Measurements from ENCODE around the gene ASTL.

The ASTL gene

DNA sequence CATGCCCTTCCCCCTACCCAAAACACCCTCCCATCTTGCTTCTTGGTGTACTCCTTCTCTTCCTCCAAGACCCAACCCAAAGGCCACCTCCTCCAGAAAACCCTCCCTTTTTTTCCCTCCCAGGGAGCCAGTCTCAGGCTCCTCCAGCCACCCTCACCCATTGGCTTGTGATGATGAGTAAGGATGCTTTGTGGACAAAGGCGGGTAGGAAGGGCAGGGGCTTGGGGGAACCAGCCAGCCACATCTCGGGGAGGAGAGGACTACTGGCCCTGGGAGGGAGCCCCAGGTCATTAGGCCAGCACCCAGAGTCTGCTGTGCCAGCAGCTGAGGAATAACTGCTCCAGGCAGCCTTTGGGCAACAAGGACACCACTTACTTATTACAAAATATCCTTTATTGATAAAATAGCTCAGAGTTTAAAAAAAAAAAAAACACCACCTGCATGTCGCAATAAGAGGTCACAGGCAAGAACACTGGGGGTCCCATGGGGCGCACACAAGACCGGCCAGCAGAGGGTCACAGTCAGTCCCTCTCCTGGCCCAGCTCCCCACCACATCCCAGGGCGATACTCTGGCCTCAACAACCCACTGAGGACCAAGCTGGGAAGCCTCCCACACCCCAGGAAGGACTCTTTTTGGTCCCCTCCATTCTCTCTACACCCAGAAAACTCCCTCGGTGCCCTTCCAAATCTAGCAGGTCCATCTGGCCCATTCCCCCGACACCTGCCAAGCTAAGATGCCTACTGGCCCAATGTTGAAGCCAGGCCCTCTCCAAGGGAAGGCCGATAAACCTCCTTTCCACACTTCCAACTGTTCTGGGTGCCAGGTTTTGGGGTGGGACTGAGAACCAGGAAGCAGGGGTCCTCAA lies 25.6 kb downstream of the ASTL start:
- Histone ChIP-seq H3K4me1 (ENCODE audit: control insufficient read depth, insufficient read depth, low read length) (no peaks in the 10 kb centered on the region), H3K9me3 (ENCODE audit: control insufficient read depth, insufficient read depth, low read depth, low read length) (no peaks in the 10 kb centered on the region), H3K4me3 (ENCODE audit: low read depth, low read length) (no peak overlapping the region), H3K36me3 (ENCODE audit: control insufficient read depth in 2 of 2, insufficient read depth in 1 of 2, low read length in 2 of 2) (no peaks in the 10 kb centered on the region), H3K27ac (ENCODE audit: extremely low read depth, low read depth, low read length) (no peak overlapping the region)
- ChIA-PET POLR2A (no interaction called here), CTCF (interaction anchor here (0.5 to 1.4 kb wide), 3 partner anchors 62 to 137 kb away, joined by 3 to 5 read pairs (median 3); no protein-coding TSS in a partner anchor)
- TF ChIP-seq ZNF202 (tag by site-specific recombination; IDR thresholded peaks at IDR 0.05; ENCODE audit: borderline replicate concordance) (no peak), ZNF341 (tag by site-specific recombination; IDR thresholded peaks at IDR 0.05; ENCODE audit: low read depth) (no peak), ZNF555 (tag by site-specific recombination; conservative IDR thresholded peaks at IDR 0.05) (no peak), ZNF292 (tag by site-specific recombination; IDR thresholded peaks at IDR 0.05; ENCODE audit: borderline replicate concordance, low read depth) (no peak), SP3 (tag by site-specific recombination; IDR thresholded peaks at IDR 0.05) (0 out of 2 replicates have a peak, but pooled peaks have one; percentile 6), SP2 (tag by site-specific recombination; IDR thresholded peaks at IDR 0.05) (peak; percentile 73)

DNA sequence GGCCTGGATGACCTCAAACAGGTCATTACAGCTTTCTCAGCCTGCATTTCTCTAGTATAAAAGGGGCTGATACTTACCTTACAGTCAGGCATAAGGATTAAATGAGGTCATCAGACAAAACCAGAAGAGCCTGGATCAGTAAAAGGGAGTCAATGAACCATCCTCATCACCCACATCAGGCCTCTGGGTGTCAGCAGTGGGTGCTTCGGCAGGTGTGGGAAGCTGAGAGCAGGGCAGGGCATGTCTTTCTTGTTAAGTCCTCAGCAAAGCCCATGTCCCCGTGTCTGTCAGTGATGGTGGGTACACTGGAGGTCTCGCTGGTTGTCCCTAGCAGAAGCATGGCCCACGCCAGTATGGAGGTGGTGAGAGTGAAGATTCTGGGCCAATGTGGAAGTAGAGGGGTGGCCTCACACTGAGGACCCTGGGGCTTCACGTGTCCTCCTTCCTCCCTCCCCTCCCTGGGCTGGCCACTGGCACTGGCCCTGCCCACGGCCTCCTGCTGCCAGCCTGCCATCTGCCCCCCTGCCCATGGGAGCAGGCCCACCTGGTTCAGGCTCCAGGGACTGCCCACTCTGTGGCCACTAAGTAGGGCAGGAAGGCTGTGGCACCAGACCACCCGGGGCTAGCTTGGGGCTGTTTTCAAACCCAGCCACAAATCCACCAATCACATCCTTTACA lies 26.3 kb downstream of the ASTL start:
- H3K36me3 ChIP-seq (ENCODE audit: control insufficient read depth in 2 of 2, insufficient read depth in 1 of 2, low read length in 2 of 2), result no peaks in the 10 kb centered on the region
- ChIA-PET CTCF (interaction anchor here (0.6 to 1.4 kb wide), 4 partner anchors 15 to 138 kb away, joined by 3 to 6 read pairs (median 5); no protein-coding TSS in a partner anchor), POLR2A (no interaction called here)
- TF ChIP-seq, protein P1, sequence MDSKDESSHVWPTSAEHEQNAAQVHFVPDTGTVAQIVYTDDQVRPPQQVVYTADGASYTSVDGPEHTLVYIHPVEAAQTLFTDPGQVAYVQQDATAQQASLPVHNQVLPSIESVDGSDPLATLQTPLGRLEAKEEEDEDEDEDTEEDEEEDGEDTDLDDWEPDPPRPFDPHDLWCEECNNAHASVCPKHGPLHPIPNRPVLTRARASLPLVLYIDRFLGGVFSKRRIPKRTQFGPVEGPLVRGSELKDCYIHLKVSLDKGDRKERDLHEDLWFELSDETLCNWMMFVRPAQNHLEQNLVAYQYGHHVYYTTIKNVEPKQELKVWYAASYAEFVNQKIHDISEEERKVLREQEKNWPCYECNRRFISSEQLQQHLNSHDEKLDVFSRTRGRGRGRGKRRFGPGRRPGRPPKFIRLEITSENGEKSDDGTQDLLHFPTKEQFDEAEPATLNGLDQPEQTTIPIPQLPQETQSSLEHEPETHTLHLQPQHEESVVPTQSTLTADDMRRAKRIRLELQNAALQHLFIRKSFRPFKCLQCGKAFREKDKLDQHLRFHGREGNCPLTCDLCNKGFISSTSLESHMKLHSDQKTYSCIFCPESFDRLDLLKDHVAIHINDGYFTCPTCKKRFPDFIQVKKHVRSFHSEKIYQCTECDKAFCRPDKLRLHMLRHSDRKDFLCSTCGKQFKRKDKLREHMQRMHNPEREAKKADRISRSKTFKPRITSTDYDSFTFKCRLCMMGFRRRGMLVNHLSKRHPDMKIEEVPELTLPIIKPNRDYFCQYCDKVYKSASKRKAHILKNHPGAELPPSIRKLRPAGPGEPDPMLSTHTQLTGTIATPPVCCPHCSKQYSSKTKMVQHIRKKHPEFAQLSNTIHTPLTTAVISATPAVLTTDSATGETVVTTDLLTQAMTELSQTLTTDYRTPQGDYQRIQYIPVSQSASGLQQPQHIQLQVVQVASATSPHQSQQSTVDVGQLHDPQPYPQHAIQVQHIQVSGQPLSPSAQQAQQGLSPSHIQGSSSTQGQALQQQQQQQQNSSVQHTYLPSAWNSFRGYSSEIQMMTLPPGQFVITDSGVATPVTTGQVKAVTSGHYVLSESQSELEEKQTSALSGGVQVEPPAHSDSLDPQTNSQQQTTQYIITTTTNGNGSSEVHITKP (tag by site-specific recombination; IDR thresholded peaks at IDR 0.05), result no peak
- TF ChIP-seq, protein P2, sequence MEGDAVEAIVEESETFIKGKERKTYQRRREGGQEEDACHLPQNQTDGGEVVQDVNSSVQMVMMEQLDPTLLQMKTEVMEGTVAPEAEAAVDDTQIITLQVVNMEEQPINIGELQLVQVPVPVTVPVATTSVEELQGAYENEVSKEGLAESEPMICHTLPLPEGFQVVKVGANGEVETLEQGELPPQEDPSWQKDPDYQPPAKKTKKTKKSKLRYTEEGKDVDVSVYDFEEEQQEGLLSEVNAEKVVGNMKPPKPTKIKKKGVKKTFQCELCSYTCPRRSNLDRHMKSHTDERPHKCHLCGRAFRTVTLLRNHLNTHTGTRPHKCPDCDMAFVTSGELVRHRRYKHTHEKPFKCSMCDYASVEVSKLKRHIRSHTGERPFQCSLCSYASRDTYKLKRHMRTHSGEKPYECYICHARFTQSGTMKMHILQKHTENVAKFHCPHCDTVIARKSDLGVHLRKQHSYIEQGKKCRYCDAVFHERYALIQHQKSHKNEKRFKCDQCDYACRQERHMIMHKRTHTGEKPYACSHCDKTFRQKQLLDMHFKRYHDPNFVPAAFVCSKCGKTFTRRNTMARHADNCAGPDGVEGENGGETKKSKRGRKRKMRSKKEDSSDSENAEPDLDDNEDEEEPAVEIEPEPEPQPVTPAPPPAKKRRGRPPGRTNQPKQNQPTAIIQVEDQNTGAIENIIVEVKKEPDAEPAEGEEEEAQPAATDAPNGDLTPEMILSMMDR (tag by site-specific recombination; IDR thresholded peaks at IDR 0.05), result 0 out of 2 replicates have a peak, but pooled peaks have one; percentile 22
- 0 out of 2 replicates have a peak, but pooled peaks have one; percentile 20 for TF ChIP-seq SP3 (tag by site-specific recombination; IDR thresholded peaks at IDR 0.05)
- TF ChIP-seq, protein P3, sequence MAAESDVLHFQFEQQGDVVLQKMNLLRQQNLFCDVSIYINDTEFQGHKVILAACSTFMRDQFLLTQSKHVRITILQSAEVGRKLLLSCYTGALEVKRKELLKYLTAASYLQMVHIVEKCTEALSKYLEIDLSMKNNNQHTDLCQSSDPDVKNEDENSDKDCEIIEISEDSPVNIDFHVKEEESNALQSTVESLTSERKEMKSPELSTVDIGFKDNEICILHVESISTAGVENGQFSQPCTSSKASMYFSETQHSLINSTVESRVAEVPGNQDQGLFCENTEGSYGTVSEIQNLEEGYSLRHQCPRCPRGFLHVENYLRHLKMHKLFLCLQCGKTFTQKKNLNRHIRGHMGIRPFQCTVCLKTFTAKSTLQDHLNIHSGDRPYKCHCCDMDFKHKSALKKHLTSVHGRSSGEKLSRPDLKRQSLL (tag by site-specific recombination; IDR thresholded peaks at IDR 0.05), result no peak
- no peak for TF ChIP-seq ZBTB1 (tag by site-specific recombination; IDR thresholded peaks at IDR 0.05)
- peak; percentile 60; the same call in 1 of the 2 replicates for TF ChIP-seq ZBTB17 (tag by site-specific recombination; IDR thresholded peaks at IDR 0.05)
- H3K4me3 ChIP-seq (ENCODE audit: low read depth, low read length), result no peak overlapping the region
- H3K9me3 ChIP-seq (ENCODE audit: control insufficient read depth, insufficient read depth, low read depth, low read length), result no peaks in the 10 kb centered on the region
- H3K27ac ChIP-seq (ENCODE audit: extremely low read depth, low read depth, low read length), result no peak overlapping the region
- no peaks in the 10 kb centered on the region for H3K4me1 ChIP-seq (ENCODE audit: control insufficient read depth, insufficient read depth, low read length)

DNA sequence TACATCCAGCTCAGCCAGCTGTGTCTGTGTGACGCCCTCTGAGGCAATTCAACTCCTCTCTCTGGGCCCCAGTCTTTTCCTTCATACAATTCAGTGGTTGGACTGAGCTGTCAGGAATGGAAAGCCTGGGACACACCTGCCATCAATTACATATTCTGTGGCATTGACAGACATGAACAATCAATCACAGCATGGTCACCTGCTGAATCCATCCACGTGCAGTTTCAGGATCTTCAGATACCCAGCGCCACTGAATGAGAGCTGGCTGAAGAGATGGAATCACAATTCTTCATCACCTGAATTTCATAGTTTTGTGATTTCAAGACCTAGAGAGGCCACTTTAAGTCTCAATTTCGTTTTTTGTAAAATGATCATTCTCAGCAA lies 27.1 kb downstream of the ASTL start:
- H3K9me3 ChIP-seq (ENCODE audit: control insufficient read depth, insufficient read depth, low read depth, low read length), result no peaks in the 10 kb centered on the region
- no peak overlapping the region for H3K4me3 ChIP-seq (ENCODE audit: low read depth, low read length)
- CTCF ChIA-PET, result interaction anchor here (0.6 to 1.3 kb wide), 5 partner anchors 16 to 816 kb away, joined by 3 to 6 read pairs (median 5); no protein-coding TSS in a partner anchor
- H3K4me1 ChIP-seq (ENCODE audit: control insufficient read depth, insufficient read depth, low read length), result no peaks in the 10 kb centered on the region
- no peaks in the 10 kb centered on the region for H3K36me3 ChIP-seq (ENCODE audit: control insufficient read depth in 2 of 2, insufficient read depth in 1 of 2, low read length in 2 of 2)
- H3K27ac ChIP-seq (ENCODE audit: extremely low read depth, low read depth, low read length), result no peak overlapping the region
- POLR2A ChIA-PET, result no interaction called here
- TF ChIP-seq ZNF600 (tag by site-specific recombination; IDR thresholded peaks at IDR 0.05), result no peak
- TF ChIP-seq ZNF529 (tag by site-specific recombination; IDR thresholded peaks at IDR 0.05; ENCODE audit: insufficient replicate concordance), result no peak
- peak; percentile 77; the same call in 1 of the 2 replicates for TF ChIP-seq ZNF23 (tag by site-specific recombination; IDR thresholded peaks at IDR 0.05; ENCODE audit: borderline replicate concordance)
- TF ChIP-seq ZNF2 (tag by site-specific recombination; IDR thresholded peaks at IDR 0.05), result no peak
- no peak for TF ChIP-seq ZSCAN23 (tag by site-specific recombination; IDR thresholded peaks at IDR 0.05)
- TF ChIP-seq ZNF169 (tag by site-specific recombination; IDR thresholded peaks at IDR 0.05), result no peak
- TF ChIP-seq ZBTB17 (tag by site-specific recombination; IDR thresholded peaks at IDR 0.05), result peak; percentile 60
- no peak for TF ChIP-seq ZNF350 (tag by site-specific recombination; IDR thresholded peaks at IDR 0.05)
- no peak for TF ChIP-seq ZFP41 (tag by site-specific recombination; IDR thresholded peaks at IDR 0.05; ENCODE audit: borderline replicate concordance)

All from HEK293 (cell line).